Stimulated activated CD4-positive, alpha-beta T cell treated with anti-CD3 and anti-CD28 coated beads, Interleukin-15, amount 100 ng/mL, for 1 hour (primary cell): ENCODE measurements around the gene CRELD2.

Experiments
- DNase-seq, 2 donors: peaks; one replicate each; pipeline ENCODE4 v3.0.0-alpha.2; 2020; ENCODE audit warnings: low read depth in 1 of 2, low spot score in 1 of 2

Gene CRELD2

DNA sequence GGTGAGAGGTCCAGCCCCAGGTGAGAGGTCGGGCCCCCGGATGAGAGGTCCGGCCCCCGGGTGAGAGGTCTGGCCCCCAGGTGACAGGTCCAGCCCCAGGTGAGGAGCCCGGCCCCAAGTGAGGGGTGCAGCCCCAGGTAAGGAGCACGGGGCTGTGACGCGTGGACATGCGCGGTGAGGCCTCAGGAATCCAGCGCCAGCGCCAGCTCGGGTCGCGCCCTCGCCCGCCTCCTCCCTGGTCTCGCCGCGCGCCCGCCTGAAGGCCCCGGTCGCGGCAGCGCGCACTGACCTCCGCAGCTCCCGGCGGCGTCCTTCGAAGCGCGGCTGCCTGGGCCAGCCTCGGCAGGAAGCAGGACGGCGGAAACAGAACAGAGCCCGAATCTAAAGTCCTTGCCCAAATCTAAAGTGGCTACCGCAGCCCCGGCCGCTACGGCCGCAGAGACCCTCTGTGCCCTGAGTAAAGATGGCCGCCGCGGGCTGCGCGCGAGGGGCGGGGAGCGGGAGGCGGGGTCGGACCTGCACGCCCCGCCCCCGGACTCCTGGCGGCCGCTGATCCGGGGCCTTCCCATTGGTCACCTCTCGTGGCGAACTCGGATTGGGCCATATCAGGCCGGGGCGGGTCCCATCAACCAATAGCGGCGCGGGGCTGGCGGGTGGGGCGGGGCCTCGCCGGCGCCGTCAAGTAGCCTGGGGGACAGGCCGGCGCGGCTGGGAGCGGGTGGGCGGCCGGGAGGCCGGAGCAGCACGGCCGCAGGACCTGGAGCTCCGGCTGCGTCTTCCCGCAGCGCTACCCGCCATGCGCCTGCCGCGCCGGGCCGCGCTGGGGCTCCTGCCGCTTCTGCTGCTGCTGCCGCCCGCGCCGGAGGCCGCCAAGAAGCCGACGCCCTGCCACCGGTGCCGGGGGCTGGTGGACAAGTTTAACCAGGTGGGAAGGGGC lies at the start of gene CRELD2, which contains the start of gene ALG12:
Gene CRELD2 (plus strand): TSS at position 661 of the 937 bp plus-strand sequence. CDS start 136 bp downstream, at position 797.
Gene ALG12 (minus strand): TSS at position 465 of the 937 bp plus-strand sequence. CDS start 4,673 bp downstream, outside the sequence.
- DNase-seq, result peak; percentile 95

- DNase-seq, result no peak
Measured at GRCh38 chr22:49869086-49869830, 49.2 kb upstream of the CRELD2 start.

- DNase-seq, result no peak
Measured at GRCh38 chr22:49869845-49870712, 48.4 kb upstream of the CRELD2 start.

GRCh38 chr22:49871482-49871881 lies 47.0 kb upstream of the CRELD2 start:
- no peak for DNase-seq

GRCh38 chr22:49872347-49872746 lies 46.1 kb upstream of the CRELD2 start:
- no peak for DNase-seq

DNA sequence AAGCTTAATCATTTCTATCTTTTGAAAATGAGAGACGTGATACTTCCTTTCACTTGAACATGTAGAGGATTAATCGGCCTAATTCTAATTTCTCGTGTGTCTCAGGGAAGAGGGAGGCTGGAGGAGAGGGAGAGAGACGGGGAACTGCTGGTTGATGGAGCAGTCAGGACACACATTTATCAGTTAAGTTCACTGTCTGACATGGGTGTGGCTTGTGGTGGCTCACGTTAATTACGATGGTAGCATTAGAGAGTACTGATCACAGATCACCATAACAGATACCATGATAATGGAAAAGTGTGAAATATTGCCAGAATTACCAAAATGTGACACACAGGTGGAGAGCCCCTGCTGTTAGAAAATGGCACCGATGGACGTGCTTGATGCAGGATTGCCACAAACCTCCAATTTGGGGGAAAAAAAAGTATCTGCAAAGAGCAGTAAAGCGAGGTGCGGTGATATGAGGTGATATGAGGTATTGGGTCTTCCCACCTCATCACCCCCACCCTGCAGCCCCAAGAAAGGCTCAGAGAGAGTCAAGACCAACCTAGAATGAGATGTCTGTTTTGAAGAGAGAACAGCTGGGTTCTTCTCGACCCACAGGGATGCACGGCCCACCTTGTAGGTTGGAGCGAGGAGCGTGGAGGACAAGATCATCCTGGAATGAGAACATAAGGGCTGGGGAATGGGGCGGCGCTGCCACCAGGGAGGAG lies 45.0 kb upstream of the CRELD2 start:
- no peak for DNase-seq

GRCh38 chr22:49877642-49878041 lies 40.8 kb upstream of the CRELD2 start:
- no peak for DNase-seq

DNA sequence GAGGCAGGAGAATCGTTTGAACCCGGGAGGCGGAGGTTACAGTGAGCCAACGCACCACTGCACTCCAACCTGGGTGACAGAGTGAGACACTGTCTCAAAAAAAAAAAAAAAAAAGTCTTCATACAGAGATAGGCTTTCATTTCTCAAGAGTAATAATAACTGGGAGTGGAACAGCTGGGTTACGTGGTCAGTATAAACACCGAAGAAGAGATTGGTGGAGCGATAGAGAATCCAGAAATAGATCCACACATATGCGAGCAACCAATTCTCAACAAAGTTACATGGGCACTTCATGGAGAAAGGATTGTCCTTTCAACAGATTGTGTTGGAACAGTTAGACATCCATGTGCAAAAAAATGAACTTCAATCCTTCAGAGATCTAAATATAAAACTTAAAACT lies 40.2 kb upstream of the CRELD2 start:
- DNase-seq, result no peak

- DNase-seq, result no peak
Measured at GRCh38 chr22:49879871-49880270, 38.6 kb upstream of the CRELD2 start.

- DNase-seq, result no peak
Measured at GRCh38 chr22:49880281-49880680, 38.2 kb upstream of the CRELD2 start.

GRCh38 chr22:49881856-49882255 lies 36.6 kb upstream of the CRELD2 start:
- no peak for DNase-seq

DNA sequence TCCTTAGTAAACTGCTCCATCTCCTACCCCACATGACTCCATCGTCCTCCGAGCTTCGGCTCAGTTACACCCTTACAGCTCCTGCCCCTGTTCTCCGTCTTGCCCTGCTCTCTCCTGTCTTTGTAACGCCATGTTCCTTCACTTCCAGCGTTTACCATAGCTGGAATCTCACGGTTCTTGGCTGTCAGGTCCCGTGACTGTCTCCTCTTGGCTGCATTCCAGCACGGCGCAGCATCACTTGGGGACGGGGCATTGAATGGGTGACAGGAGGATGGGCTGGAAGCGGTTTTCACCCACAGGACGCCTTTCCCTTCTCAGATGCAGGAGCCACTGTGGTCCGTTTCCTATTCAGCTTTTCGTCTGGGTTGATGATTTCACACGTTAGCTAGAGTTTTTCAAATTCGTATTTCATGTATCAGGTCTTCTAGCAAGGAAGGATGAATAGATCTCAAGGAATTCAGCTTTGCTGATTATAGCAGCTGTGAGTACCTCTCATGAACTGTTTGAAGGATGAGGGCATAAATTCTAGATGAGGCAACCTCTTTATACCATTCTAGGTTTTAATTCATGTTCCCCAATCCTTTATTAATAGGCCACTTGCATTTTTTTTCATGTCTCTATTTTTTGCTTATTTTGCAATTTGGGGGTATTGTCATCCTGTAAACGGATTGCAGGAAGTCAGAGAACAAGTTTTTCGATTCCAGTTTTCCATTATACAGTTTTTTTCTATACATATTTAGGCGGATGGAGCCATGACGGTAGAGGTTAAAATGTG lies 35.7 kb upstream of the CRELD2 start:
- DNase-seq, result no peak

DNA sequence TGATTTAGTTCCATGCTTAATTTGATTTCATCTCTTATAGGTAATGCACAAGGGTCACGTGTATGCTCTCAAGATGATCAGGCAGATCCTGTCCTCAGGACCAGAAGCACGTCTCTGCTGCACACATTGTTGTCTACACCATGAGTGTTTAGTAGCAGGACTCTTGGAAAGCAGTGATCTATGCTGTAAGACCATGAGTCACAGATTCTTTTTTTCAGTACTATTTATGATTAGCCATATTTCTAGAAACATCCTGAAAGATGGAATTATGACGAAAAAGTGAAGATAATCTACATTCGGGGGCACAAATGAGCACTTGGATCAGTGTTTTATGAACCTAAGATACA lies 35.2 kb upstream of the CRELD2 start:
- DNase-seq, result no peak

GRCh38 chr22:49884075-49884474 lies 34.4 kb upstream of the CRELD2 start:
- no peak for DNase-seq

GRCh38 chr22:49884503-49885260 lies 33.8 kb upstream of the CRELD2 start:
- no peak for DNase-seq

DNA sequence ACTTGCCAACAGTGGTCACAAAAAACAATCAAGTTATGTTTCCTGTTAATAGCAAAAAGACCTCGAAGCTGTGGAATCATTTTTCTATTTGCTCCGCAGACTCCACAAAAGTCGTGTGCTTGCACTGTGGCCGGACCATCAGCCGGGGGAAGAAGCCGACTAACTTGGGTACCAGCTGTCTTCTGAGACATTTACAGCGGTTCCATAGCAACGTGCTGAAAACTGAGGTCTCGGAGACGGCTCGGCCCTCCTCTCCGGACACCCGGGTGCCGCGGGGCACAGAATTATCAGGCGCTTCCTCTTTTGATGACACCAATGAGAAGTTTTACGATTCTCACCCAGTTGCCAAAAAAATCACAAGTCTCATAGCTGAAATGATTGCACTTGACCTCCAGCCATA lies 33.2 kb upstream of the CRELD2 start:
- no peak for DNase-seq

DNA sequence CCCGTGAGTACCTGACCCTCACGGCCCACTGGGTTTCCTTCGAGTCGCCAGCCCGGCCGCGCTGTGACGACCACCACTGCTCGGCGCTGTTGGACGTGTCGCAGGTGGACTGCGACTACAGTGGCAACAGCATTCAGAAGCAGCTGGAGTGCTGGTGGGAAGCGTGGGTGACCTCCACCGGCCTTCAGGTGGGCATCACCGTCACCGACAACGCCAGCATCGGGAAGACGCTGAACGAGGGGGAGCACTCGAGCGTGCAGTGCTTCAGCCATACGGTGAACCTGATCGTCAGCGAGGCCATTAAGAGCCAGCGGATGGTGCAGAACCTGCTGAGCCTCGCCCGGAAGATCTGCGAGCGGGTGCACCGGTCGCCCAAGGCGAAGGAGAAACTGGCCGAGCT lies 32.6 kb upstream of the CRELD2 start:
- DNase-seq, result no peak

GRCh38 chr22:49886346-49887063 lies 31.9 kb upstream of the CRELD2 start:
- no peak for DNase-seq
